Coronary artery (tissue), 2 donors: Measurements from ENCODE around the gene ZNF415.

ENCODE experiments used
- DNase-seq: peaks from one replicate; pipeline ENCODE4 v3.0.0-alpha.2; 2017; ENCODE audit warnings: low spot score
- H3K27ac ChIP-seq, 2 donors: fragments of 200-600 bp; sonication (generic); one replicate each; pipeline ENCODE4 v1.5.1; 2016 to 2019
- H3K4me3 ChIP-seq: fragments of 200-600 bp; sonication (generic); 2 replicates; pipeline ENCODE4 v1.5.1; 2016; ENCODE audit warnings: mild to moderate bottlenecking, moderate library complexity
- TF ChIP-seq, protein P1 (sequence below): fragments of 200-600 bp; sonication (generic); IDR thresholded peaks from one replicate; pipeline ENCODE4 v1.5.1; 2019; ENCODE audit warnings: antibody characterized with exemption

The ZNF415 gene

DNA sequence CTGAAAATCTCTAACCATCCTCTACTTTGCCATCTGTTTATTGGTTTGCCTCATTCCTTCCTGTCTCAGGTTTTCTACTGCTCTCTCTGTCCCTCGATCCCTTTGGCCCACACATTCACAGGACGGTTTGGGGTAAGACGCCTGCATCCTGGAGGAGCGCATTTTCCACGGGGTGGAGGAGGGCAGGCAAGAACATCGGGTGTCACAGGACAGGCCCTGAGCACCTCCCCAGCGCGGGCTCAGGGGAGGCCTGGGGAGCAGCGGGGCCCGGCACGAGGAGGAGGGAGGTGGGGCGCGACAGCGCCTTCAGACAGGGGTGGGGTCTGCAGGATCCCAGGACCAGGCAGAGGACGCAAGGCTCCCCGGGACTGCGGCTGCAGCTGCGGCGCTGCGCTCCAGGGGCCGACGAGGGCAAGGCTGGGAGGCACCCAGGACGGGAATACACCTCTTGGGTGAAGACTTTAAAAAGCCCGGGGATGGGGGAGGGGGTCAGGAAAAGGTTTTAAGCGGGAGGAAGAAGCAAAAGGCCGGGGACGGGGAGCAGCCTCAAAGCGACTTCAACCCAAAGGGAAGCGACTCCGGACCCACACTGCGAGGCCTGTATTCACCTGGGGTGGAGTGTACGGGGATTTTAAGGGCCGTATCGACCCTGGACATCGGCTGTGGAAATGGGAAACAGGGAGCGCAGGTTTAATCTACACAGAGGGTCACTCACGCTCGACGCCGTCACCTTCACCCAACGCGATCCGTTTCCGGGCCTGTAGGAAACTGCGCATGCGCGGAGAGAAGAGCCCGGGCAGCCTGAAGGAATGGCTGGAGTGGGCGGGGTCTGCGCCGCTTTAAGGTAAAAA is at the start of gene ZNF415:
TSS of gene ZNF415 (minus strand) at position 770 of the 851 bp plus-strand sequence. CDS start 10,234 bp downstream, outside the sequence.
- TF ChIP-seq, protein P1, sequence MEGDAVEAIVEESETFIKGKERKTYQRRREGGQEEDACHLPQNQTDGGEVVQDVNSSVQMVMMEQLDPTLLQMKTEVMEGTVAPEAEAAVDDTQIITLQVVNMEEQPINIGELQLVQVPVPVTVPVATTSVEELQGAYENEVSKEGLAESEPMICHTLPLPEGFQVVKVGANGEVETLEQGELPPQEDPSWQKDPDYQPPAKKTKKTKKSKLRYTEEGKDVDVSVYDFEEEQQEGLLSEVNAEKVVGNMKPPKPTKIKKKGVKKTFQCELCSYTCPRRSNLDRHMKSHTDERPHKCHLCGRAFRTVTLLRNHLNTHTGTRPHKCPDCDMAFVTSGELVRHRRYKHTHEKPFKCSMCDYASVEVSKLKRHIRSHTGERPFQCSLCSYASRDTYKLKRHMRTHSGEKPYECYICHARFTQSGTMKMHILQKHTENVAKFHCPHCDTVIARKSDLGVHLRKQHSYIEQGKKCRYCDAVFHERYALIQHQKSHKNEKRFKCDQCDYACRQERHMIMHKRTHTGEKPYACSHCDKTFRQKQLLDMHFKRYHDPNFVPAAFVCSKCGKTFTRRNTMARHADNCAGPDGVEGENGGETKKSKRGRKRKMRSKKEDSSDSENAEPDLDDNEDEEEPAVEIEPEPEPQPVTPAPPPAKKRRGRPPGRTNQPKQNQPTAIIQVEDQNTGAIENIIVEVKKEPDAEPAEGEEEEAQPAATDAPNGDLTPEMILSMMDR, result no peak
- DNase-seq, result peak; percentile 79
- H3K4me3 ChIP-seq, result peak within 1 kb of the TSS; percentile 79
- peak within 1 kb of the TSS; percentile 36 to 80 for H3K27ac ChIP-seq

- no peak for DNase-seq
- TF ChIP-seq, protein P1, result no peak
- H3K4me3 ChIP-seq, result no peak overlapping the region
- no peak overlapping the region for H3K27ac ChIP-seq
Observed at GRCh38 chr19:53182202-53182601, 49.5 kb upstream of the ZNF415 start.

GRCh38 chr19:53177986-53178385 is 45.3 kb upstream of the ZNF415 start:
- H3K27ac ChIP-seq, result no peak overlapping the region
- TF ChIP-seq, protein P1, result no peak
- DNase-seq, result no peak
- H3K4me3 ChIP-seq, result no peak overlapping the region

DNA sequence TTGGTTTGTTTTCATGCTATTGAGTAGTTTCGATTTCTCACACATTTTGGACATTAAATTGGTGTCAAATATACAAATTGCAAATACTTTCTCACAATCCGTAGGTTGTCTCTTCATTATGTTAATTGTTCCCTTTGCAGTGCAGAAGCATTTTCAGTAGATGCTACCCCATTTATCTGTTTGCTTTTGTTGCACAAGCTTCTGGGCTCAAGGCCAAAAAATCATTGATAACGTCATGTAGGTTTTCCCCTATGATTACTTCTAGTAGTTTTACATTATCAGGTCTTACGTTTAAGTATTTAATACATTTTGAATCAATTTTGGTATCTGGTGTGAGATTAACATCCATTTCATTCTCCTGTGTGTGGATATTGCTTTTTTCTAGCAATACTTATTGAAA is 40.2 kb upstream of the ZNF415 start:
- Histone ChIP-seq H3K27ac (no peak overlapping the region), H3K4me3 (no peak overlapping the region)
- DNase-seq, result no peak
- TF ChIP-seq, protein P1, result no peak

DNA sequence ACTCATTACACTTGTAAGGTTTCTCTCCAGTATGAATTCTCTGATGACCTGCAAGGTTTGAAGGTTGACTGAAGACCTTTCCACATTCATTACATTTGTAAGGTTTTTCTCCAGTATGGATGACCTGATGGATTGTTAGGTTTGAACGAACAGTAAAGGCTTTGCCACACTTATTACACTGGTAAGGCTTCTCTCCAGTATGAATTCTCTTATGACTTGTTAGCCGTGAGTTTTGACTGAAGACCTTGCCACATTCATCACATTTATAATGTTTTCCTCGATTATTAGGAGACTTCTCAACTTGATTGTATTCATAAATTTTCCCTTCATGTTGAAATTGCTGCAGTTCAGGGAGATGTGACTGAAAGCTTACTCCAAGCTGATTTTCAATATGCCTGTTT is 33.0 kb upstream of the ZNF415 start:
- TF ChIP-seq, protein P1, result no peak
- Histone ChIP-seq H3K4me3 (peak overlapping the region; percentile 6), H3K27ac (no peak overlapping the region)
- no peak for DNase-seq

DNA sequence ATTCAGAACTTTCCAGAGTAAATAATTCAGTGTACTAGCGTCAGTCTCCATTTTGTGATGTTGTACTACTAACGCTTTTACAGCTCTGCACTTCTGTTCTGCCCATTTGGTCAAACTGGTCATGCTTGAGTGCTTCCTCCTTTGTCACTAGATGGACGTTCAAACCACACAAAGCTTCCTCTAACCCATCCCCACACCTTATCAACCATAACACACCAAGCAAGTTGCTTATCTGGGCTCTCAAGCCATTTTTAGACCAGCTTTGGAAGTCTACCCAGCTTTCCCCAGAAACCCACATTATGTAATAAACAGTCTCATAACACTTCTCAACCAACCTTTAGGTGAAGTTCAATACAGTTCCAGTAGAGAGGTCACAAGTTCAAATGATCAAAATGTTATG is 28.4 kb upstream of the ZNF415 start:
- Histone ChIP-seq H3K27ac (no peak overlapping the region), H3K4me3 (no peak overlapping the region)
- TF ChIP-seq, protein P1, result no peak
- DNase-seq, result no peak

DNA sequence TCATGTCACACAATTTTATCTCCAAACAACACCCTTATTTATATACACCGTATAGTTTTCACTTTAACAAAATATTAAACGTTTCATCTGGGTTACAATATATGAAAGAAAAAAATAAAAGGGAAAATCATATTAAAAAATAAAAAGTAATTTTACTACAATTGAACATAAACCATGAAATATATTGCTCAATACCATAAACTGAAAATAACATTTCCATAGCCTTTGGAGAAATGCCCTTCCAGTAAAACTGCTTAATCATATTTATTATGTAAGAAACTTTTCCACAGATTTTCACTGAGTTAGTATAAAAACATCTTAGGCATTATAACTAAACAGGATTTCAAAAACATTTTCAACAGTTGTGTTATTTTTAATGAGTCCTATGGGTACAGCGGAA is 27.6 kb upstream of the ZNF415 start:
- TF ChIP-seq, protein P1, result no peak
- no peak for DNase-seq
- Histone ChIP-seq H3K4me3 (no peak overlapping the region), H3K27ac (no peak overlapping the region)
